GM18867 (cell line): Measurements from ENCODE around the gene LTB.

Source experiments
- ATAC-seq: cut with Tn5 transposase; IDR thresholded peaks from one replicate; pipeline ENCODE4 v1.9.1; 2021; ENCODE audit warnings: mild to moderate bottlenecking, moderate library complexity; ENCODE audit not compliant: unreplicated experiment

LTB gene

GRCh38 chr6:31582230-31582643, at the start of gene LTB:
TSS of gene LTB (minus strand) at chr6:31582424. CDS start at chr6:31582417, 7 bp downstream.
- ATAC-seq: no peak

GRCh38 chr6:31631681-31632278, 49.6 kb upstream of the LTB start:
- ATAC-seq: no peak

- no peak for ATAC-seq
These were observed 49.0 kb upstream of the LTB start for GRCh38 chr6:31631209-31631608.

- no peak for ATAC-seq
These were observed 48.1 kb upstream of the LTB start for GRCh38 chr6:31630177-31630934.

- ATAC-seq: no peak
These were observed 46.8 kb upstream of the LTB start for GRCh38 chr6:31629014-31629413.

- no peak for ATAC-seq
These were observed 45.6 kb upstream of the LTB start for GRCh38 chr6:31627690-31628287.

GRCh38 chr6:31626952-31627351, 44.7 kb upstream of the LTB start:
- ATAC-seq: no peak

- no peak for ATAC-seq
These were observed 41.8 kb upstream of the LTB start for GRCh38 chr6:31624070-31624469.

GRCh38 chr6:31622684-31623091, 40.5 kb upstream of the LTB start:
- no peak for ATAC-seq

- ATAC-seq: no peak
These were observed 39.8 kb upstream of the LTB start for GRCh38 chr6:31621991-31622390.

- ATAC-seq: no peak
These were observed 39.2 kb upstream of the LTB start for GRCh38 chr6:31621320-31621939.

- ATAC-seq: peak; percentile 35
These were observed 38.5 kb upstream of the LTB start, which contains the start of gene PRRC2A for GRCh38 chr6:31620586-31621319. TSS of gene PRRC2A (plus strand) at chr6:31620715. CDS start at chr6:31622790, 2,075 bp downstream.

GRCh38 chr6:31619805-31620585, 37.8 kb upstream of the LTB start:
- peak; percentile 83 for ATAC-seq

GRCh38 chr6:31617010-31617409, 34.8 kb upstream of the LTB start:
- no peak for ATAC-seq

GRCh38 chr6:31615748-31616147, 33.5 kb upstream of the LTB start:
- no peak for ATAC-seq

GRCh38 chr6:31614684-31615578, 32.7 kb upstream of the LTB start, which contains the start of gene AIF1:
TSS of gene AIF1 (plus strand) at chr6:31615234. CDS start at chr6:31615330, 96 bp downstream.
- no peak for ATAC-seq

- ATAC-seq: no peak
These were observed 31.9 kb upstream of the LTB start for GRCh38 chr6:31614075-31614619.

GRCh38 chr6:31610968-31611367, 28.7 kb upstream of the LTB start:
- no peak for ATAC-seq
